ENCODE measurements around the gene IFT22.

IFT22 gene

GRCh38 chr7:101278461-101279292 lies 42.9 kb downstream of the IFT22 start:
- peak in 25 of 56 donors; percentile 1 to 77 (median 33) for DNase-seq

- DNase-seq: no peak
Measured at GRCh38 chr7:101277155-101277554, 44.5 kb downstream of the IFT22 start.

- no peak for DNase-seq
Measured at GRCh38 chr7:101273206-101273605, 48.4 kb downstream of the IFT22 start.

GRCh38 chr7:101271021-101271420 lies 50.6 kb downstream of the IFT22 start:
- no peak for DNase-seq

GRCh38 chr7:101269664-101270063 lies 51.9 kb downstream of the IFT22 start:
- DNase-seq: no peak

- no peak for DNase-seq
Measured at GRCh38 chr7:101265622-101266516, 55.7 kb downstream of the IFT22 start.

- peak in 1 of 56 donors; percentile 2 for DNase-seq
Measured at GRCh38 chr7:101264102-101264706, 57.4 kb downstream of the IFT22 start.
